Hippocampal formation (tissue), 2 donors: ENCODE results near the gene ACACA.

ENCODE experiments used
- DNase-seq, 2 donors: peaks; one replicate each; lab custom pipeline; 2025; lab: John Stamatoyannopoulos, UW

The ACACA gene

DNA sequence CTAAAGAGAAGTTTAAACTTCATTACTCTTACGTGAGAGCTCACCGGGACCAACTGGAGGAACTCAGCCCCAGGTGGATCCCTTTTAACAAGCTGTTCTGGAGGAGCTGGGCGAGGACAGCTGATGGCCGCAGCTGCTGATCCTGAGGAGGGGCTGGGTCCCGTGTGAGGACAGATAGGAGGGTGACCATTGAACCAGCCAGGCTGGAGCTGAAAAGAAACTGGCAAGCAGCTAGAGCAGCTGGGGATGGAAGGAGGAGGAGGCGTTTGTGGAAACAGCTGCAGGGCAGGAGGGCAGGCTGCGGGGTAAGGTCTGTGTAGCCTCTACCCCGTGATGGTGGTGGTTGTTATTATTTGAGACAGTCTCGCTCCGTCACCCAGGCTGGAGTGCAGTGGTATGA, 338.4 kb downstream of the ACACA start:
- DNase-seq, result no peak

DNA sequence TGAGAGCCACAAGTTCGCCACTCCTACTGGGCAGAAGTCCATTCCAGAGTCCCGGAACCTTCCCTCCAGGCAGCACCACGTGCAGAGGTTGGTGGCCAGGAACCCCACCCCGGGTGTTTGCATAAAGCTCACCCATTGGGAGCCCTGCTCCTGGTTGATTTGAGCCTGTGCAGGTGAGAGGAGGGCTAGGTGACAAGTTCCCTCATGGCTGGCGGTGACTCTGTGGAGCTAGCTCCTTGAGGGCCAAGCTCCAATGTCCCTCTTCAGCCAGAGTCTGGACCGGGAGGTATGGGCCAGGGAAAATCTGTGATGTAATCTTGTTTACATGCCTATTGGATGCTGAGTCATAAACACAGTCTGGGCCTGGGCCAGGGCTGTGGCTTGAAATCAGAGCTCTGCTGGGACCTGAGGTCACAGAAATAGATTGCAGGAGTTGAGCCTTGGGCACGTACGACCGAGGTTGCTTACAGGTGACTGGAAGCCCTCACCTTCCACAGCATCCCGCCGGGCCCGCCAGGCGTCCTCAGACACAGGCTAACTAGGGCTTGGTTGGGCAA, 339.0 kb downstream of the ACACA start:
- DNase-seq, result no peak

DNA sequence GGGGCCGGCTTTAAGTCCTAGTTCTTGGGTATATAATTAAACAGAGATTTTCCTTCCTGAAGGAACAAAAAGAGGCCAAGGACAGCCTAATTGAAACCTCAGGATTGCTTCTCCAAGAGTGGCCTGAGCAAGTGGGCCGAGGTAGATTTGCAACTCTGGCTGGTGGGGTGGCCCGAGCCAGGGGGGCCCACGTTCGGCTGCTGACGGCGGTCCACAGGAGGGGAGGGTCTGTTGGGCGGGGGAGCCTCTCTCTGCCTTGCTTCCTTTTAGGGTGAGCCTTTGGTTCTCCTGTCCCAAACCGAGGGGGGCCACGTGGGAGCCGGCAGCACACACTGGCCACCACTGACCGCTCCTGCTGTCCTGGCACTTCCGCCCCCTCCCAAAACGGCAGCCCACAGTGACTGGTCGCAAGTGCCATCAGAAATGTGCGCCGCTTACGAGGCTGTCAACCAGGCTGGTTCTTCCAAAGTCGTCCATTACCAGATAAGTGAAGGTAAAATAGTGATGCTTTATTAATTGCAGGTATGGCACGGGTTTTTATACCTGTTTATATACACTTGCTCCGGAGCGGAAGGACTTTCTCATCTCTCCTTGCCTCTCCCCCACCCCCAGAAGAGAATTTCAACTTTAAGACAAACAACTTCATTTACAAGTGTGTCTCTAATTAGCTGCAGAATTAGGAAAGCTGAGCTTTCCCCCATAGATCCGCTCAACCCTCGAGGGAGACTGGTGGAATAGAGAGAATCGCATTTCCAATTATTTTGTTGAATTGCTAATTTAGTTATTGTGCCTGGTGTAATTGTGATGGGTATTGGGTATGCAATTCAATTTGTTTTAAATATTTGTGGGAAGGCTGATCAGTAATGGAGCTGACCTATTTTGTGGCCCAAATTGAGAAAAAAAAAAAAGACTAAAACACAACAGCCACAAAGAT, 340.0 kb downstream of the ACACA start:
- no peak for DNase-seq

DNA sequence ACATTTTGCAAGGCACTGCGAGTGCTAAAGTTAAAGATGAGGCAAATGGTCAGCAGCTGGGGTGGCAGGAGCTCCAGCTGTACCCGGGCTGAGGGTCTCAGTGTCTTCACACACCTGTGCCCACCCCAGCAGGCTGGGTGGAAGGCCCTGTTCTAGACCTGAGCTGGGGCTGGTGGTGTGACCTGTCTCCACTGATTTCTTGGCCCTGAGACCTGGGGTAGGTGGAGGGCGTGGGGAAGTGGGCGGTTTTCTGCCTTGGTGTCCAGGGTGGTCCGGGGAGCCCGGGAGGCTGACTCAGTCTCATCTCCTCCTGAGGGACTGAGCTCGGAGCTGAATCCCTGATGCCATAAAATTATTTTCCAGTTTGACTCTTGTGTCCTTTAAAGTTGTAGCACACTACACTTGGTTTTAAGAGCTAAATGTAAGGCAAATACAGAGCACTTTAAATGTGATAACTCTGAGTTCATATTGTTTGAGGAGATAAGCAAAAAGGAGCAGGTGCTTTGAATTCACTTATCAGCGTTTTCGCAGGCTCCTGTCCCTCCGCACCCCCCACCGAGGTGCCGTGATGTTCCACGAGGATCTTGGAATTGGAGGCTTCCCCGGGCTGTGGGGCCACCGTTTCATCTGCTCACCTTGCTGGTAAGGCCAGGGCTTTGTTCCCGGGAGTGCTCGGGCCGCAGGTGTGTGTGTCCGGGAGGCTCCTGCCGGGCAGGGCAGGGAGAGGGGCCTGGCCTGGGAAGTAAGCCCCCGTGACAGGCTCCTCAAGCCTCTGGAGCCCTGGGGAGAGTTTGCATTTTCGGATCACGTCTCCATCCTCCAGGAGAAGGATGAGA, 340.9 kb downstream of the ACACA start:
- DNase-seq, result no peak

DNA sequence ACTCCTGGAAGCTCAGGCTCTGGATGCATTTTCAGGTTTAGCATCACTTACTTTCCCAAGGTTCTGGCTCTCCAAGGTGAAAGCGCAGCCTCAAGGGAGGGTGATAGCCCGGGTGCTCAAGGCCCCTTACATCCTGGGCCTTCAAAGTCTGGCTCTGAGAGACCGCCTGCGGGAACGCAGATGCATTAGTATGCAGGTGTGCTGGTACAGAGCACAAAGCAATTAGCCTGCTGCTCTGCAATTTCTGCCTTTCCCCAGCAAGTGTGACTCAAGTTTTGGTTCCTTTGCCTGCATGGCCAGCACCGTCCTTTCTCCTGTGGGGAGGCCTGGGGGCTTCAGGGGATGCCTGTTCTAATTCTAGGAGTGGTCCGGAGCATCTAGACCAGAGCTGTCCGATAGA, 341.7 kb downstream of the ACACA start:
- DNase-seq, result no peak

DNA sequence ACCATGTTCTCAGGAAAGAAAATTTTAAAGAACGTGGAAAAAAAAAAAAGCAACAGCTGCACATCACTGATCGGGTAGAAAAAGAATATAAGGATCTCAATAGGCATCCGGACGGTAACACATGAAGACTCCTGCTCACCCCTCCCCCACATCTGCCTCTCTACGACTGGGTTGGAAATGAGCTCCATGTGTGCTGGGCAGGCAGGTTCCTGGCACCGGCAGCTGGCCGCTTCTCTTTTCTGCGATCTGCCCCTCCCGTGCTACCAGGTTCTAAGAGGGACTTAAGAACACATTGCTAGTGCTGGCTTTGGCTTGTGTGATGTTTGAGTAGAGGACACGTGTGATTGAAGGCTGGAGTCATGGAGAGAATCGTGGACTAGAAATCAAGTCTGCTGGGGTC, 342.4 kb downstream of the ACACA start:
- DNase-seq, result no peak

DNA sequence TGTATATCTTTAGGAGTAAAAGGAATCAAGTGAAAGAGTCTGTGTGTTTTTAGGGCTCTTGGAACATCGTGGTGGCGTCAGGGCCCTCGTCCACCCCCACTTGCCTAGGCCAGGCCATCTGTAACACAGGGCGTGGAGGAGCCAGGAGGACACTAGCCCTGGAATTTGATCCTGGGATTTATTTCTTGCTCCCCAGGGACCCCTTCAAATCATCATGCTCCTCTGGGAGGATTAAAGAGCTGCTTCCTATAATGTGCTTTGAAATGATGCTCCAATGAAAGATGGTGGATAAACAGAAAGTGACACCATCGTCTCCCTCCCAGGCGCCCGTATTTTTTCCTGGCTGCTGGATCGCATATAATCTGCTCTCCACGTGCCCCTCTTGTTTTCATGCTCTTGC, 344.6 kb downstream of the ACACA start:
- no peak for DNase-seq

DNA sequence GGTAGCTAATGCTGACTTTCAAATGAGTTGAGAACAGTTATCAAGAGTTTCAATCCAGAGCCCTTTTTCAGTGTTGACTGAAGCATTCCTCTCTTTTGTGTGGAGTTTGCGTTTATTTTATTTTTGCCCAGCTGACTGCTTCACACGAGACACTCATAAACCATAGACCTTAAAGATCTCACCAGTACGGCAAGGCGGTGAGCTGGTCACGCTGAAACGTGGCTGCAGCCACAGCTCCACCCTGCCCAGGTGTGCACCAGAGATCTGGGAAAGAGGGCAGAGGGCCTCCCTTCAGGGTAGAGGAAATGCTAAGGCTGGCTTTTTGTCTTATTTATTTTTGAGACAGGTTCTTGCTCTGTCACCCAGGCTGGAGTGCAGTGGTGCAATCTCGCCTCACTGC, 345.7 kb downstream of the ACACA start:
- DNase-seq, result no peak

DNA sequence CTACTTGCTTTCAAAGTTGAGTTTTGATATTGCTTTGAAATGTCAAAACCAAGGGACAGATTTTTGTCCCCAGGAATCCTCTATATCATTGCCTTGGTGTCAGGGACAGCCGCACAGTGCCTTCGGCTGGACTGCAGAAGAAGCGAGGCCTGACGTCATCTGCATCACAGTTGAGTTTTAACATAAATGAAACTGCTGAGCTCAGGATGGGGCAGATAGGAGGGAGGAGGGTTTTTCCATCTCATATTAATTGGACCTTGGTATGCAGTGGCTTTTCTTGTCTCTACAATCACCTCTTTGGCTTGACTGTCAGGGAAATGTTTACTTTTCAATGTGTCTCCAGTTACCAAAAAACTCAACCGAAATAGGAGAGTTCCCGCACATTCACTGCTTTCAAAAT, 346.5 kb downstream of the ACACA start:
- DNase-seq, result no peak

DNA sequence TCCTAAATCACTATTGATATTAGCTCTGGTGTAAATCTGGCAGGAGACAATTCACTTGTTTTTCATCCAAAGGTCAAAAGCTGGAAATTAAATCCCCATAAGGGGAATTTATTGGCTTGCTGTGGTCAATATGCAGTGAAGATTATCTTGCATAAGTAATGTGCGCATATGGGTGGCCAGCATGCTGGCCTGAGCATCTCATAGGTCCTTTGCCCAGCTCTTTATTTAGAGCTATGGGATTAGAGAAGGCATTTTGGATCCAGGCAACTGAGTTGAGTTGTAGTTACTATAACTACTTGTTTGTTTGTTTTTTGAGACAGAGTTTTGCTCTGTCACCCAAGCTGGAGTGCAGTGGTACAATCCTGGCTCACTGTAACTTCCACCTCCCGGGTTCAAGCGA, 347.1 kb downstream of the ACACA start:
- DNase-seq, result no peak

DNA sequence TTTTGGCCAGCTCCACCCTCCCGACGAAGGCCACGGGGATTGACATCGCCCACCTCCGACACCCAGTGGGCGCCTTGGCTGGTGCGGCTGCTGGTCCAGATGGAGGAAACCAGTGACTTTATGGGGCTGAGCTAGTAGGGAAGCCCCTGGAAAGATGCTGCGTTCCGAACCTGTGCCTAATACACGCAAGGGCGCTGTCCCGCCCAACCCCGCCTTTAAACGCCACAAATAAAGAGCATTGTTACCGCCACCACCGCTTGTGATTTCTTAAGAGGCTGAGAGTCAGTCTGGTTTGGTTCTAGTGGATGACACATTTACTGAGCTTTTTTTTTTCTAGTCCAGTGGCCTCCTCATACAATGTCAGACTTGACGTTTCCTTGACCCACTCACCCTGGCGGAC, 350.0 kb downstream of the ACACA start:
- no peak for DNase-seq

DNA sequence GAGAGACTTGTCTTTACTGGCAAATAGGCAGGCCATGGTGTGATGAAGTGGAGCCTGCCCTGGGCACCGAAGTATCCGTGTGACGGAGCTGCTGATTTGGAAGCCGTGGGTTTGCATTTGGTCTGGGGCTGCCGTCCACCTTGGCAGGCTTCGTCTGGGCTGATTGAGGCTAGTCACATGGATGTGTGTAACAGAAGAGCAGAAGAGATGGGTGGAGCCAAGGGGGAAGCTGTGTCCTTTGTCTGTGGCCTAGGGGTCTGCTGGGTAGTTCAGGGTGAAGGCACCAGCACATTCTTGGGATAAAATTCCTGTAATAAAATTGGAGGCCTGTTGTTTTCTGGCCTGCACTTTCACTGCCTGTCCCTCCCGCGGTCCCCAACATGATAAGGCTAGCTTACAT, 351.7 kb downstream of the ACACA start:
- no peak for DNase-seq

DNA sequence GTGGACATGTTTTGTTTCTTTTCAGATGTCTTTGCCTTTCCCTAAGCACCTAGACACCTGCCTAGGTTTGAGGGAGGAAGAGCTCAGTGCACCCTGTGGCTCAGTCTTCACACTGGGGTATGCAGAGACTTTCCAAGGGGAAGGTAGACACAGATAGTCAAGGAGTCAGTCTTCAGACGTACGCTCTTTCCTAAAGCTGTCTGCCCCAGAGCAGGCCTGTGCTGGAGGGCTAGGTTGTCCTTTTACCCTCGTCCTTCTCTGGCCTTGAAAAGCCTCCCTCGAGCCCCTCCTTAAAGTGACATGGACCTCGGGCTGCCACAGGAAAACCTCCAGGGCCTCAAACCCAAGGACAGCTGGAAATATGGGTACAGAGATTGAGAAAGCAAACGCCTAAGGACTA, 354.2 kb downstream of the ACACA start:
- DNase-seq, result no peak

DNA sequence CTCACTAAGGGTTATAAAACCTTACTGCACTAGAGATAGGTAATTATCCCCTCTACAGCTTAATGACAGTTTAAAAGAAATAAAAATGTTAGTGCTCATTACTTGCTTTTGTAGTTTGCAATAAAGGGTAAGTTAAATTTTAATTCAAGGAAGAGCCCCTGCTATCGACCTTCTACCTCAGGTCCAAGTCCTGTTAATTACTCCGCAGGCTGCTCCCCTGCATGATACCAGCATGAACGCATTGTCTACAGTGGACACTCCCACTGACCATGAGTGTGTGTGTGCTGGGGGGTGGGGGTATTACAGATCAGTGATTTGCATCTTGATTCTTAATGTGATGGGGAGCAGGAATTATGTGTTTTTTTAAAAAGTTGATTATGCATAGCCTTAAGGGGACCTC, 354.8 kb downstream of the ACACA start:
- DNase-seq, result no peak

DNA sequence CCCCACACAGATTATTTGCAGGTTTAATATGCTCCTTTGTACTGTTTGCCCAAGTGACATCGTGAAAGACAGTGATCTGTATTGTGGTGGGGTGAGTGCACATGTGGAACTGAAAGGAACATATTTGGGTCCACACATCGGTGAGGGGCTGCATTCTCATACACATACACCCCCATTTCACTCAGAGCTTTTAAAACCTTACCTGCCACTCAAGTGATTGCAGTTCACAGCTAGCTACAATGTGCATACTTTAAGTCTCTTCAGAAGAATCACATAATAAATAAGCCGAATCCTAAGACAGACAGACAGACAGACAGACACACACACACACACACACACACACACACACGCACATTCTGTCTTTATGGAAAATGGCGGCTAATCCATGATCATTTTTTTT, 355.3 kb downstream of the ACACA start:
- DNase-seq, result no peak

DNA sequence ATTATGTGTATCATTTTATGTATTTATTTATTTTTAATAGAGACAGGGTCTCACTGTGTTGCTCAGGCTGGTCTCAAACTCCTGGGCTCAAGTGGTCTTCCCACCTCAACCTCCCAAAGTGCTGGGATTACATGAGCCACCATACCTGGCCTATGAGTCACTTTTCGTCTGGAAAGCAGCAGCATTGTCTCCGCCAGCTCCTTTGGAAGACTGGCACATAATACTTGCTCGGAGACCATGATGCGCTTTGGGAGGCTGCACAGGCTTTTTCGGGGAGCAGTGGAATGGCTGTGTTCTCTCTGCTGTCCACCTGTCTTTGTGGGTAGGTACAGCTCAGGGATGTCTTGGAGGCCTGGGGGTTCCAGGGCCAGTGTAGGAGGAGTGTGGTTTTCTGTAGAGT, 355.7 kb downstream of the ACACA start:
- no peak for DNase-seq

DNA sequence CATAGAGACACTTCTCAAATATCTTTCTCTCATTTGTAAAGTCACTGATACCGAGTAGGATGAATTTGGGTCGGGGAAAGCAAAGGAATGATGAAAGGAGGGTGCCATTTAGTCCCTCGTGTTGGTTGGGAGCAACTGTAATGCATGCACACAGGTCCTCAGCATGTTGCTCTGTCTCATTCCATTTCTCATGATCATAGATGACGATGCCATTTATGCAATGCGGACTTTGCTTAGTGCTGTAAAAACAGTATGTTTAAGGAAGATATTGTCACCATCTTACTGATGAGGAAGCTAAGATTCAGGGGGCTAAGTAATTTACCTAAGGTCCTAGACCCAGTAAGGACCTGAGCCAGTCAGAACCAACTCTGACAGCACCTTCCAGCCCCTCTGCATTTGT, 357.8 kb downstream of the ACACA start:
- DNase-seq, result no peak

DNA sequence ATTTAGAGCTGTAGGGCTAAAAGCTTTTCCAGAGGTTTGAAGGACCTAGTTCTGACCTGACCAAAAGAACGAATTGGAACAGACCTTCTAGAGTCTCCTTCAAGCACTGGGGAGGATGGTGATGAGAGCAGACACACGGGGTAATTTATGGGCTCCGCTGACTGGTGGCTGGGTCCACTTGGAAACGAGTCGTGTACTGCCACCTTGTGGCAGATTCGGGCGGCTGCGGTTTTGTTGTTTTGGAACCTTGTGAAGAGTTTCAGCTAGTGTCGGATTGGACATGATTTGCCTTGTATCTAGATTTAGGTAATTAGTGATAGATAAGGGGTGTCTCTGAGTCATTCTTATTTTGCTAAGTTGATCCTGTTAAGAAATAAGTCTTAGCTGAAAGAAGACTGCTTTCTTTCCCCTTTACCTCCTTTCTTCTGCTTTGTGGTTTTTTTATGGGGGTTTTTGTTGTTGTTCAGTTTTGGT, 359.0 kb downstream of the ACACA start:
- DNase-seq, result peak; percentile 71 to 81

DNA sequence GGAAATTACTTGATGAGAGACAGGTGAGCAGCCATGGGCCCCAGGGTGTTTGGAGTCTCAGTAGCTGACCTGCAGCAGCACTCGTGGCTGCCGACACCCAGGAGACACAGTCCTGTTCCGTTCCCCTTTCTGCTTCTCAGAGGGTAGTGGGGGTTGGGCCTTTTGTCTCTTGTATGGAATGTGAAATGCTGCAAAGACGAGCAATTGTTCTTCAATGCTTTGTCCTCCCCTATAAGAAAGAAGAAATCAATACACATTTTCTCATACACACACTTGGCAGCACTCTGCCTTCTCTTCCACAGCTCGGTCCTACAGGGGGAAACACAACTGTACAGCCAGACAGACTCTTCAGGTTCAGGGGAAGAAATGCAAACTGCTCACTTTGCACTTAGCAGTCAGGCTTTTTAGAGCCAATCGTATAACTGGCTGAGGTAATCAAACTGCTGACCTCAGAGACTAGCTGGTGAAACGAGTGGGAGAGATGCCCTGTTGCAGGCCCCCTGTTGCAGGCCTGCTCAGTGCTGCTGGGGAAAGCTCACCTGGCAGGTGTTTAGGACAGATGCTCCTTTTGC, 361.2 kb downstream of the ACACA start:
- DNase-seq, result no peak

DNA sequence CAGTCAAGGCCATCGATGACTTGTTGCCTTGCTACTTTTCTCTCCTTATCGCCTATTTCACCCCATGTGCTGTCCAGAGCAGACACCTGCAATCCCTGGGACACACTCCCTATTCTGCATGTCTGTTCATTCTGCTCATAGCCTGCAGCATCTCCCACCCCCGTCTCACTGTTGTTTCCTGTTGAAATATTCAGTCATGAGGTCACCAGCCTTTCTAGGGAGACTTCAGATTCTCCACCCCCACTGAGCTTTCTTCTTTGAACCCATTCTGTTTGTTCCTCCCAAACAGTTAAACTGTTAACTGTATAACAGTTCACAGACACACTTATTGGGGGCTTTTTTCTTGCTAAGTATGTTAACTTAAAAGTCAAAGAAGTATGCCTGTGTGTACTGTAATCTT, 363.4 kb downstream of the ACACA start:
- no peak for DNase-seq

DNA sequence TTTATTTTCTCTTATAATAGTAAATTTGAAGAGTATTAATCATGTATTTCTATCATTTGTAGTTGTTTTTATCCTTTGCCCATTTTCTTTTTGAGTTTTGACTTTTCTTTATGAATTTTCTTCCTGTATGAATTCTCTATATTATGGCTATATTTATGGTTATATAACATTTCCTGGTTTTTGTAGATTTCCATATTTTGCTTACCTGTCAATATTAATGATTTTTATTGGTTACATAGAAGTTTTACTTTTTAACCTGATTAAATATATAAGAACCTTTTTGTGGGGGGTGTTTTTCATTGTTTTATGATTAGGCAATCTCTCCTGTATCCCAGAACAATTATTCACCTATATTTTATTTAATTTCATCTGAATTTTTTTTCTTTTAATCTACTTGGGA, 364.7 kb downstream of the ACACA start:
- no peak for DNase-seq

DNA sequence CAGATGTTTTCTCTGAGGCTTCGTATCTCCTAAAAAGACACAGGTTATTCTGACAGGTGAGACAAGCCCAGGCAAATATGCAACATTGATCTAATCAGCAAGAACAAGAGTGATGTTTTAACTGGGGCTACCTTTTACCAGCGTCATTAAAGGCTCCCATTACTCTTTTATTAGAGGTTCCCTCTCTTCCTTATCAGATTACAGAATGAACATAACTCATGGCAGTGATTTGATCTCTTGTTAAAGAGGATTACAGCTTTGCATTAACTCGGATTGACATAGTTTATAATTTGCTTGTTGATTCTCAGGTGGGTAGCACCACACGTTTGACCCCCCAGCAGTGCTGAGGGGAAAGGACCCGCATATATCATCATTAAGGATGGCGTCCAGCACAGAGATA, 367.4 kb downstream of the ACACA start:
- DNase-seq, result no peak
